B cell (primary cell): ENCODE results near the gene TSHZ1. TPM values are rescaled to one million over a fixed set of nuclear protein-coding genes. Genes with fewer than 3 reads are reported as not detected.

Source experiments
- ATAC-seq: fragments of 200-7000 bp; cut with Tn5 transposase; one replicate; pipeline ENCODE4 v1.10.0; 2021; ENCODE audit warnings: low read depth, mild to moderate bottlenecking, moderate number of reproducible peaks, moderate library complexity
- CTCF ChIA-PET: fragments of 350-600 bp; sonication (Branson Sonifier 250); formaldehyde crosslinking; loops from one replicate; lab custom pipeline; 2021; ENCODE audit warnings: antibody characterized with exemption, inconsistent platforms; lab: Charles Lee
- POLR2A ChIA-PET: fragments of 350-600 bp; sonication (Branson Sonifier 250); formaldehyde crosslinking; loops from one replicate; lab custom pipeline; 2021; ENCODE audit warnings: antibody characterized with exemption; lab: Charles Lee
- DNase-seq: peaks from one replicate; pipeline ENCODE4 v3.0.0; 2013
- H2AFZ ChIP-seq: 2 replicates; pipeline ENCODE4 v1.6.1; 2012; ENCODE audit warnings: mild to moderate bottlenecking, low read depth, low read length; ENCODE audit not compliant: insufficient read depth, poor library complexity, severe bottlenecking
- H3K27ac ChIP-seq, 2 donors: 1 replicate in 1 of 2; 2 replicates in 1 of 2; pipeline ENCODE4 v1.5.1; 2012 to 2013; ENCODE audit warnings: low read length in 2 of 2, mild to moderate bottlenecking in 2 of 2, moderate library complexity in 1 of 2
- H3K27me3 ChIP-seq, 4 experiments: fragments of 200-600 bp in 1 of 4; sonication (generic) in 1 of 4; replicated peaks in 1 of 4; 1 replicate in 2 of 4; 2 replicates in 2 of 4; pipeline versions ENCODE4 v1.6.1 to v1.7.0; 2013 to 2016; ENCODE audit warnings: low read length in 3 of 4, mild to moderate bottlenecking in 2 of 4, mixed read lengths in 1 of 4, moderate library complexity in 1 of 4; ENCODE audit not compliant: insufficient read depth in 4 of 4, control insufficient read depth in 3 of 4; ENCODE audit errors: control extremely low read depth in 1 of 4
- H3K36me3 ChIP-seq, 2 experiments: replicated peaks in 1 of 2; 1 replicate in 1 of 2; 2 replicates in 1 of 2; pipeline versions ENCODE4 v1.6.1 to v1.7.1; 2013; ENCODE audit warnings: low read length in 1 of 2; ENCODE audit not compliant: insufficient read depth in 2 of 2, control insufficient read depth in 1 of 2; ENCODE audit errors: control extremely low read depth in 1 of 2, extremely low read depth in 1 of 2
- H3K4me1 ChIP-seq, 2 donors: fragments of 200-600 bp in 1 of 2; sonication (generic) in 1 of 2; 1 replicate in 1 of 2; 2 replicates in 1 of 2; pipeline versions ENCODE4 v1.5.1 to v1.6.1; 2013 to 2017; ENCODE audit warnings: low read length in 2 of 2; ENCODE audit not compliant: control insufficient read depth in 2 of 2, insufficient read depth in 2 of 2
- H3K4me2 ChIP-seq: replicated peaks from 2 replicates; pipeline ENCODE3; 2012; ENCODE audit warnings: mild to moderate bottlenecking, low read depth, low read length; ENCODE audit not compliant: poor library complexity, severe bottlenecking
- H3K4me3 ChIP-seq, 5 experiments: fragments of 200-600 bp in 1 of 5; sonication (generic) in 1 of 5; 1 replicate in 3 of 5; 2 replicates in 2 of 5; pipeline versions ENCODE4 v1.5.1 to v1.7.0; 2011 to 2016; ENCODE audit warnings: low read length in 4 of 5, mild to moderate bottlenecking in 4 of 5, low read depth in 2 of 5, control low read depth in 1 of 5, moderate library complexity in 1 of 5; ENCODE audit not compliant: insufficient read depth in 1 of 5; ENCODE audit errors: control extremely low read depth in 1 of 5, extremely low read depth in 1 of 5
- H3K79me2 ChIP-seq: fragments of 200-600 bp; sonication (generic); one replicate; pipeline ENCODE4 v1.6.0; 2016; ENCODE audit warnings: low read length; ENCODE audit not compliant: control insufficient read depth, insufficient read depth
- H3K9ac ChIP-seq: fragments of 200-600 bp; sonication (generic); 2 replicates; pipeline ENCODE4 v1.6.1; 2017; ENCODE audit warnings: mild to moderate bottlenecking, low read length, moderate library complexity
- H3K9me3 ChIP-seq, 3 donors: one replicate each; pipeline versions ENCODE4 v1.6.1 to v1.7.1; 2013; ENCODE audit warnings: low read length in 2 of 3; ENCODE audit not compliant: control insufficient read depth in 2 of 3, insufficient read depth in 1 of 3; ENCODE audit errors: control extremely low read depth in 1 of 3
- H4K20me1 ChIP-seq: 2 replicates; pipeline ENCODE4 v1.6.0; 2012; ENCODE audit warnings: mild to moderate bottlenecking, low read length; ENCODE audit not compliant: insufficient read depth, control insufficient read depth, poor library complexity, severe bottlenecking
- H3K27ac Mint-ChIP-seq: one replicate; pipeline ENCODE4 v1.8.0; 2021; ENCODE audit warnings: mixed read lengths
- H3K27me3 Mint-ChIP-seq: one replicate; pipeline ENCODE4 v1.8.0; 2021; ENCODE audit warnings: mixed read lengths
- H3K4me1 Mint-ChIP-seq: one replicate; pipeline ENCODE4 v1.8.0; 2021; ENCODE audit warnings: mixed read lengths
- H3K4me3 Mint-ChIP-seq: one replicate; pipeline ENCODE4 v1.8.0; 2021; ENCODE audit warnings: mixed read lengths
- H3K9me3 Mint-ChIP-seq: one replicate; pipeline ENCODE4 v1.8.0; 2022; ENCODE audit warnings: mixed read lengths; ENCODE audit not compliant: insufficient read depth
- EZH2 ChIP-seq: IDR thresholded peaks from 2 replicates; pipeline ENCODE4 v1.6.1; 2012; ENCODE audit warnings: borderline replicate concordance, low read depth, mild to moderate bottlenecking, moderate library complexity, low read length; ENCODE audit not compliant: insufficient read depth, poor library complexity, severe bottlenecking
- WGBS: methylation state at CpG from one replicate; pipeline ENCODE4 v1.1.5; 2013; ENCODE audit warnings: missing lambda C conversion rate; ENCODE audit not compliant: insufficient coverage; 5-methylcytosine and 5-hydroxymethylcytosine counted together
- intact Hi-C: fragments of 100-400 bp; cut with micrococcal nuclease; formaldehyde crosslinking; loops from one replicate; pipeline ENCODE4 v1.10.0; 2022
- polyA plus RNA-seq: library from polyadenylated mRNA; depleted of rRNA; stranded (reverse); fragments of >200 nt; gene quantifications from 2 replicates; pipeline ENCODE4 v1.2.3, GENCODE V29; 2012
- total RNA-seq, 2 donors: library from RNA; stranded (reverse); fragments of 120-200 nt in 1 of 2; gene quantifications; 1 replicate in 1 of 2; 2 replicates in 1 of 2; pipeline versions ENCODE4 v1.2.3 to v1.2.4, GENCODE V29; 2013 to 2022
- TF ChIP-seq, protein P1 (sequence below): fragments of 200-600 bp; IDR thresholded peaks from one replicate; pipeline ENCODE4 v1.8.0; 2022; ENCODE audit warnings: antibody characterized with exemption, mild to moderate bottlenecking

Gene TSHZ1
- total and polyA plus RNA-seq, 2 donors (not counting 1 experiment from before 2014, with no cell fraction given): 5.3 to 9.8 TPM

DNA sequence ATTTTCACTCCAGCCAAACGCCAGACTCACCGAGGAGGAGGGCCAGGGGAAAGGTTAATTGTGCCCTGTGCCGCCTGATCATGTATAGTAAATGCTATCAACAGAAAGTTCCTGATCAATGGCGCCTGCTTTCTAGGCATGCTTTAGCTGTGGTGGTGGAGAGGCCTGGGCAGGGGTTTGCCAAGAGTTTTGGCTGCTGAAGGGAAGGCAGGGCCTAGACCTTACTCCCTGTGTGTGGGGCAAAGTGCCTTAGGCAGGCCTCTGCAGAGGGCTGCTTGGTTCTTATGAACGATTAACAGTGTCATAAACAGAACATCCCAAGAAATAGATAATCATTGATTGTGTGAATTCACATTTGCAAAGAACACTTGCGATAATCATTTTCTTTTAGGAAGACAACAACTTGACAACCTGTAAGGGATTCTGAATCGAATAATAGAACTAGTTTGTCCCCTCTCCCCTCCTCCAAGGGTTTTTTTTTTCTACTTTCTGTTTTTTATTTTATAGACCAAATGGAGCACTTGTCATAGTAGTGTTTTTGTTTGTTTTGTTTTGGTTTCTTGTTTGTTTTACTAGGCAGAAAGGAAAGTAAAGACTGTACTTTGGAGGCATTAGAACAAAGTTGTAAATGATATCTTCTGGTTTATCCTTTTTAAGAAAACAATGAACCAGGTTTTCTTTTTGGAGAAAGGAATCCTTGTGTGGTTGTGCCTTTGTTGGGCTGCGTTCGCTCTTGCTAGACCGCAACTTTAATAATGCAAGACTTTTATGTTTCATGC lies 6.5 kb downstream of the TSHZ1 start:
- peaks cover 22 to 23% of the 10 kb centered on the region in 2 donors for H3K4me1 ChIP-seq
- no peak for TF ChIP-seq EZH2
- TF ChIP-seq, protein P1, sequence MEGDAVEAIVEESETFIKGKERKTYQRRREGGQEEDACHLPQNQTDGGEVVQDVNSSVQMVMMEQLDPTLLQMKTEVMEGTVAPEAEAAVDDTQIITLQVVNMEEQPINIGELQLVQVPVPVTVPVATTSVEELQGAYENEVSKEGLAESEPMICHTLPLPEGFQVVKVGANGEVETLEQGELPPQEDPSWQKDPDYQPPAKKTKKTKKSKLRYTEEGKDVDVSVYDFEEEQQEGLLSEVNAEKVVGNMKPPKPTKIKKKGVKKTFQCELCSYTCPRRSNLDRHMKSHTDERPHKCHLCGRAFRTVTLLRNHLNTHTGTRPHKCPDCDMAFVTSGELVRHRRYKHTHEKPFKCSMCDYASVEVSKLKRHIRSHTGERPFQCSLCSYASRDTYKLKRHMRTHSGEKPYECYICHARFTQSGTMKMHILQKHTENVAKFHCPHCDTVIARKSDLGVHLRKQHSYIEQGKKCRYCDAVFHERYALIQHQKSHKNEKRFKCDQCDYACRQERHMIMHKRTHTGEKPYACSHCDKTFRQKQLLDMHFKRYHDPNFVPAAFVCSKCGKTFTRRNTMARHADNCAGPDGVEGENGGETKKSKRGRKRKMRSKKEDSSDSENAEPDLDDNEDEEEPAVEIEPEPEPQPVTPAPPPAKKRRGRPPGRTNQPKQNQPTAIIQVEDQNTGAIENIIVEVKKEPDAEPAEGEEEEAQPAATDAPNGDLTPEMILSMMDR: no peak
- no peaks in the 10 kb centered on the region for H3K36me3 ChIP-seq
- H3K4me2 ChIP-seq: peak overlapping the region; percentile 27
- peak overlapping the region in 1 of 2 donors; percentile 68 for H3K27ac ChIP-seq
- no peaks in the 10 kb centered on the region for H3K27me3 Mint-ChIP-seq
- H3K27ac Mint-ChIP-seq: peak overlapping the region; percentile 57
- no peaks in the 10 kb centered on the region for H3K9me3 ChIP-seq
- no peaks in the 10 kb centered on the region for H3K9me3 Mint-ChIP-seq
- H3K9ac ChIP-seq: no peak overlapping the region
- no peaks in the 10 kb centered on the region for H3K27me3 ChIP-seq
- DNase-seq (no peak), ATAC-seq (no peak)
- peaks cover 56% of the 10 kb centered on the region for H3K79me2 ChIP-seq
- CTCF ChIA-PET: no interaction called here
- H3K4me3 Mint-ChIP-seq: no peak overlapping the region
- POLR2A ChIA-PET: no interaction called here
- intact Hi-C loops: loop anchor here (10.0 kb wide), 1 partner anchor 1278 kb away; the partner anchor contains the start of gene ZNF516
- WGBS: 98% methylated on average over 4 of the region's 10 CpGs
- H3K4me1 Mint-ChIP-seq: peaks cover 36% of the 10 kb centered on the region
- H3K4me3 ChIP-seq: no peak overlapping the region
- H2AFZ ChIP-seq: no peak overlapping the region
- no peaks in the 10 kb centered on the region for H4K20me1 ChIP-seq
